GM23338 (cell line): ENCODE measurements around the gene RPS17. TPM values are rescaled to one million over a fixed set of nuclear protein-coding genes. Genes with fewer than 3 reads are reported as not detected.

Experiments
- ATAC-seq: fragments of 200-7000 bp; cut with Tn5 transposase; 3 replicates; pipeline ENCODE4 v1.9.1; 2020
- DNase-seq: peaks from one replicate; pipeline ENCODE4 v3.0.0-alpha.2; 2015; ENCODE audit warnings: low spot score
- H2AFZ ChIP-seq: fragments of 200-600 bp; sonication (generic); 2 replicates; pipeline ENCODE4 v1.8.0; 2016; ENCODE audit warnings: antibody characterized with exemption, mild to moderate bottlenecking, moderate library complexity
- H3F3A ChIP-seq: fragments of 200-600 bp; sonication (generic); replicated peaks from 2 replicates; pipeline ENCODE4 v1.8.0; 2017; ENCODE audit warnings: antibody characterized with exemption, mixed run types, low read depth
- H3K27ac ChIP-seq: fragments of 200-600 bp; sonication (generic); 2 replicates; pipeline ENCODE4 v1.6.1; 2016; ENCODE audit warnings: low read depth
- H3K27me3 ChIP-seq: fragments of 200-600 bp; sonication (generic); 2 replicates; pipeline ENCODE4 v1.8.0; 2016; ENCODE audit warnings: mild to moderate bottlenecking, mixed run types, moderate library complexity; ENCODE audit not compliant: insufficient read depth
- H3K36me3 ChIP-seq: fragments of 200-600 bp; sonication (generic); 2 replicates; pipeline ENCODE4 v1.8.0; 2016; ENCODE audit warnings: mild to moderate bottlenecking; ENCODE audit not compliant: insufficient read depth
- H3K4me1 ChIP-seq: fragments of 200-600 bp; sonication (generic); 2 replicates; pipeline ENCODE4 v1.8.0; 2016; ENCODE audit warnings: mild to moderate bottlenecking, moderate library complexity; ENCODE audit not compliant: insufficient read depth
- H3K4me2 ChIP-seq: fragments of 200-600 bp; sonication (generic); 2 replicates; pipeline ENCODE4 v1.7.1; 2017; ENCODE audit warnings: mixed run types
- H3K4me3 ChIP-seq: fragments of 200-600 bp; sonication (generic); 2 replicates; pipeline ENCODE4 v1.6.1; 2016; ENCODE audit warnings: mixed run types
- H3K79me2 ChIP-seq: fragments of 200-600 bp; sonication (generic); replicated peaks from 2 replicates; pipeline ENCODE4 v1.8.0; 2017; ENCODE audit warnings: mild to moderate bottlenecking; ENCODE audit not compliant: insufficient read depth
- H3K9me2 ChIP-seq: fragments of 200-600 bp; sonication (generic); 2 replicates; pipeline ENCODE4 v1.8.0; 2017; ENCODE audit not compliant: insufficient read depth
- H4K20me1 ChIP-seq: fragments of 200-600 bp; sonication (generic); replicated peaks from 2 replicates; pipeline ENCODE4 v1.8.0; 2017; ENCODE audit warnings: mild to moderate bottlenecking; ENCODE audit not compliant: insufficient read depth
- H3K27ac Mint-ChIP-seq: 2 replicates; pipeline ENCODE4 v1.8.0; 2020; ENCODE audit warnings: inconsistent platforms, mild to moderate bottlenecking, moderate library complexity, mixed read lengths
- H3K27me3 Mint-ChIP-seq: 3 replicates; pipeline ENCODE4 v1.8.0; 2022; ENCODE audit warnings: low read depth, mild to moderate bottlenecking, moderate library complexity, mixed read lengths, inconsistent platforms; ENCODE audit not compliant: insufficient read depth, poor library complexity
- H3K36me3 Mint-ChIP-seq: 3 replicates; pipeline ENCODE4 v1.8.0; 2021; ENCODE audit warnings: low read depth, mild to moderate bottlenecking, inconsistent platforms, moderate library complexity, mixed read lengths
- H3K4me1 Mint-ChIP-seq: 3 replicates; pipeline ENCODE4 v1.8.0; 2020; ENCODE audit warnings: mild to moderate bottlenecking, inconsistent platforms, mixed read lengths
- H3K4me3 Mint-ChIP-seq: 3 replicates; pipeline ENCODE4 v1.8.0; 2021; ENCODE audit warnings: moderate library complexity, mild to moderate bottlenecking, inconsistent platforms, mixed read lengths
- H3K9me3 Mint-ChIP-seq: 3 replicates; pipeline ENCODE4 v1.8.0; 2020; ENCODE audit warnings: moderate library complexity, mild to moderate bottlenecking, inconsistent platforms, mixed read lengths
- JUNB ChIP-seq: IDR thresholded peaks from one replicate; pipeline ENCODE4 v1.6.1; 2016; ENCODE audit warnings: antibody characterized with exemption; ENCODE audit not compliant: unreplicated experiment
- NANOG ChIP-seq: IDR thresholded peaks from 2 replicates; pipeline ENCODE4 v1.6.1; 2016; ENCODE audit warnings: antibody characterized with exemption, borderline replicate concordance
- POLR2AphosphoS5 ChIP-seq: IDR thresholded peaks from 2 replicates; pipeline ENCODE4 v1.6.1; 2016; ENCODE audit warnings: antibody characterized with exemption, low read depth
- REST ChIP-seq: IDR thresholded peaks from one replicate; pipeline ENCODE4 v1.6.1; 2018; ENCODE audit warnings: antibody characterized with exemption; ENCODE audit not compliant: unreplicated experiment
- STAT1 ChIP-seq: IDR thresholded peaks from one replicate; pipeline ENCODE4 v1.6.1; 2016; ENCODE audit warnings: antibody characterized with exemption; ENCODE audit not compliant: unreplicated experiment
- ZNF114 ChIP-seq: fragments of 250-450 bp; sonication (Bioruptor Pico); IDR thresholded peaks from 2 replicates; pipeline ENCODE4 v1.5.0; 2020; ENCODE audit warnings: mild to moderate bottlenecking, moderate library complexity
- ZNF331 ChIP-seq: fragments of 250-450 bp; sonication (Bioruptor Pico); IDR thresholded peaks from 2 replicates; pipeline ENCODE4 v1.5.0; 2020; ENCODE audit warnings: low read depth, mild to moderate bottlenecking, moderate library complexity
- polyA plus RNA-seq: library from polyadenylated mRNA; unstranded; fragments of >200 nt; fragmentation: Nextera tagmentation; extraction: Ambion mirVana; gene quantifications from 2 replicates; pipeline ENCODE4 v1.2.1, GENCODE V29; 2016
- total RNA-seq: library from RNA; depleted of rRNA; stranded (reverse); fragments of >200 nt; shearing (Covaris generic); gene quantifications from 2 replicates; pipeline ENCODE4 v1.2.3, GENCODE V29; 2014
- TF ChIP-seq, protein P1 (sequence below): fragments of 250-450 bp; sonication (Bioruptor Pico); IDR thresholded peaks from 2 replicates; pipeline ENCODE4 v1.5.0; 2020; ENCODE audit warnings: mild to moderate bottlenecking, moderate library complexity

The RPS17 gene
- total and polyA plus RNA-seq, 2 experiments from 2014 or later = 1,741 to 1,928 TPM

GRCh38 chr15:82556315-82557035, 16.2 kb upstream of the RPS17 start (continued):
- TF ChIP-seq REST = no peak
- TF ChIP-seq POLR2AphosphoS5 = no peak
- TF ChIP-seq STAT1 = no peak
- TF ChIP-seq NANOG = no peak
- TF ChIP-seq ZNF114 = no peak
- no peak for TF ChIP-seq JUNB

- H4K20me1 ChIP-seq = no peaks in the 10 kb centered on the region
- H3K4me1 ChIP-seq = no peaks in the 10 kb centered on the region
- TF ChIP-seq ZNF331 (no peak), JUNB (no peak)
- TF ChIP-seq, protein P1, sequence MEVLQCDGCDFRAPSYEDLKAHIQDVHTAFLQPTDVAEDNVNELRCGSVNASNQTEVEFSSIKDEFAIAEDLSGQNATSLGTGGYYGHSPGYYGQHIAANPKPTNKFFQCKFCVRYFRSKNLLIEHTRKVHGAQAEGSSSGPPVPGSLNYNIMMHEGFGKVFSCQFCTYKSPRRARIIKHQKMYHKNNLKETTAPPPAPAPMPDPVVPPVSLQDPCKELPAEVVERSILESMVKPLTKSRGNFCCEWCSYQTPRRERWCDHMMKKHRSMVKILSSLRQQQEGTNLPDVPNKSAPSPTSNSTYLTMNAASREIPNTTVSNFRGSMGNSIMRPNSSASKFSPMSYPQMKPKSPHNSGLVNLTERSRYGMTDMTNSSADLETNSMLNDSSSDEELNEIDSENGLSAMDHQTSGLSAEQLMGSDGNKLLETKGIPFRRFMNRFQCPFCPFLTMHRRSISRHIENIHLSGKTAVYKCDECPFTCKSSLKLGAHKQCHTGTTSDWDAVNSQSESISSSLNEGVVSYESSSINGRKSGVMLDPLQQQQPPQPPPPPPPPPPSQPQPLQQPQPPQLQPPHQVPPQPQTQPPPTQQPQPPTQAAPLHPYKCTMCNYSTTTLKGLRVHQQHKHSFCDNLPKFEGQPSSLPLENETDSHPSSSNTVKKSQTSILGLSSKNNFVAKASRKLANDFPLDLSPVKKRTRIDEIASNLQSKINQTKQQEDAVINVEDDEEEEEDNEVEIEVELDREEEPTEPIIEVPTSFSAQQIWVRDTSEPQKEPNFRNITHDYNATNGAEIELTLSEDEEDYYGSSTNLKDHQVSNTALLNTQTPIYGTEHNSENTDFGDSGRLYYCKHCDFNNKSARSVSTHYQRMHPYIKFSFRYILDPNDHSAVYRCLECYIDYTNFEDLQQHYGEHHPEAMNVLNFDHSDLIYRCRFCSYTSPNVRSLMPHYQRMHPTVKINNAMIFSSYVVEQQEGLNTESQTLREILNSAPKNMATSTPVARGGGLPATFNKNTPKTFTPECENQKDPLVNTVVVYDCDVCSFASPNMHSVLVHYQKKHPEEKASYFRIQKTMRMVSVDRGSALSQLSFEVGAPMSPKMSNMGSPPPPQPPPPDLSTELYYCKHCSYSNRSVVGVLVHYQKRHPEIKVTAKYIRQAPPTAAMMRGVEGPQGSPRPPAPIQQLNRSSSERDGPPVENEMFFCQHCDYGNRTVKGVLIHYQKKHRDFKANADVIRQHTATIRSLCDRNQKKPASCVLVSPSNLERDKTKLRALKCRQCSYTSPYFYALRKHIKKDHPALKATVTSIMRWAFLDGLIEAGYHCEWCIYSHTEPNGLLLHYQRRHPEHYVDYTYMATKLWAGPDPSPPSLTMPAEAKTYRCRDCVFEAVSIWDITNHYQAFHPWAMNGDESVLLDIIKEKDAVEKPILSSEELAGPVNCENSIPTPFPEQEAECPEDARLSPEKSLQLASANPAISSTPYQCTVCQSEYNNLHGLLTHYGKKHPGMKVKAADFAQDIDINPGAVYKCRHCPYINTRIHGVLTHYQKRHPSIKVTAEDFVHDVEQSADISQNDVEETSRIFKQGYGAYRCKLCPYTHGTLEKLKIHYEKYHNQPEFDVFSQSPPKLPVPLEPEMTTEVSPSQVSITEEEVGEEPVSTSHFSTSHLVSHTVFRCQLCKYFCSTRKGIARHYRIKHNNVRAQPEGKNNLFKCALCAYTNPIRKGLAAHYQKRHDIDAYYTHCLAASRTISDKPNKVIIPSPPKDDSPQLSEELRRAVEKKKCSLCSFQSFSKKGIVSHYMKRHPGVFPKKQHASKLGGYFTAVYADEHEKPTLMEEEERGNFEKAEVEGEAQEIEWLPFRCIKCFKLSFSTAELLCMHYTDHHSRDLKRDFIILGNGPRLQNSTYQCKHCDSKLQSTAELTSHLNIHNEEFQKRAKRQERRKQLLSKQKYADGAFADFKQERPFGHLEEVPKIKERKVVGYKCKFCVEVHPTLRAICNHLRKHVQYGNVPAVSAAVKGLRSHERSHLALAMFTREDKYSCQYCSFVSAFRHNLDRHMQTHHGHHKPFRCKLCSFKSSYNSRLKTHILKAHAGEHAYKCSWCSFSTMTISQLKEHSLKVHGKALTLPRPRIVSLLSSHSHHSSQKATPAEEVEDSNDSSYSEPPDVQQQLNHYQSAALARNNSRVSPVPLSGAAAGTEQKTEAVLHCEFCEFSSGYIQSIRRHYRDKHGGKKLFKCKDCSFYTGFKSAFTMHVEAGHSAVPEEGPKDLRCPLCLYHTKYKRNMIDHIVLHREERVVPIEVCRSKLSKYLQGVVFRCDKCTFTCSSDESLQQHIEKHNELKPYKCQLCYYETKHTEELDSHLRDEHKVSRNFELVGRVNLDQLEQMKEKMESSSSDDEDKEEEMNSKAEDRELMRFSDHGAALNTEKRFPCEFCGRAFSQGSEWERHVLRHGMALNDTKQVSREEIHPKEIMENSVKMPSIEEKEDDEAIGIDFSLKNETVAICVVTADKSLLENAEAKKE (CRISPR knock-in tag) = no peak
- H3K4me2 ChIP-seq = no peak overlapping the region
- DNase-seq (no peak), ATAC-seq (no peak)
- no peaks in the 10 kb centered on the region for H3K9me3 Mint-ChIP-seq
- no peaks in the 10 kb centered on the region for H3K27me3 ChIP-seq
- no peak overlapping the region for H3K4me3 Mint-ChIP-seq
- H3K27ac ChIP-seq = no peak overlapping the region
- no peaks in the 10 kb centered on the region for H3K9me2 ChIP-seq
- H3K27me3 Mint-ChIP-seq = no peaks in the 10 kb centered on the region
- no peaks in the 10 kb centered on the region for H3K36me3 ChIP-seq
- H3K27ac Mint-ChIP-seq = no peak overlapping the region
- no peaks in the 10 kb centered on the region for H3K79me2 ChIP-seq
- no peak overlapping the region for H3K4me3 ChIP-seq
- no peak overlapping the region for H2AFZ ChIP-seq
- H3F3A ChIP-seq = no peaks in the 10 kb centered on the region
- H3K36me3 Mint-ChIP-seq = no peaks in the 10 kb centered on the region
- peaks cover 16% of the 10 kb centered on the region for H3K4me1 Mint-ChIP-seq
Observed at GRCh38 chr15:82554849-82555248, 14.6 kb upstream of the RPS17 start.
